ENCODE results near the gene ISG20L2.
"Not testable (repeated sequence)": the region's sequence is repeated elsewhere in the genome, so short reads cannot be mapped to it uniquely, and the experiment has no call there.

Gene ISG20L2

GRCh38 chr1:156728599-156729462 is at the start of gene ISG20L2:
Gene ISG20L2, minus strand, starts transcription at chr1:156728766. Its CDS starts 1,114 bp downstream, at chr1:156727652.
- peak; percentile 94 for DNase-seq (ENCODE audit: low spot score)

DNA sequence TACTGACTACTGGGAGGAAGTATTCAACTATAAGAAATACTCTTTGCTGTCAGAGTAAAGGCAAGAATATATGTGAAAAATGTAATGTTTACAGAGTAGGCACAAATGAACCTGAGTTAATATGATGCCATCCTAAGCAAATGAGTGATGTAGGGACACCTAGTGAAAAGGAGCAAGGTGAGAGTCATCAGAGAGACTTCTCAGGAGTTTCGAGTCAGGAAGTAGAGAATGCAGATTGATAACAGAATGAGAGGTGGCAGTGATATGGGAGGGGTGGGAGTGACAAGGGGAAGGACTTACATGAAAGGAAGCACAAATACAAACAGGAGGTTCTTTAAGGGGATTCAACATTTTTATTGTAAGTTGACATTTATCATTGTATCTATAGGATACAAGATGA is 49.0 kb upstream of the ISG20L2 start:
- no peak for DNase-seq (ENCODE audit: low spot score)

DNA sequence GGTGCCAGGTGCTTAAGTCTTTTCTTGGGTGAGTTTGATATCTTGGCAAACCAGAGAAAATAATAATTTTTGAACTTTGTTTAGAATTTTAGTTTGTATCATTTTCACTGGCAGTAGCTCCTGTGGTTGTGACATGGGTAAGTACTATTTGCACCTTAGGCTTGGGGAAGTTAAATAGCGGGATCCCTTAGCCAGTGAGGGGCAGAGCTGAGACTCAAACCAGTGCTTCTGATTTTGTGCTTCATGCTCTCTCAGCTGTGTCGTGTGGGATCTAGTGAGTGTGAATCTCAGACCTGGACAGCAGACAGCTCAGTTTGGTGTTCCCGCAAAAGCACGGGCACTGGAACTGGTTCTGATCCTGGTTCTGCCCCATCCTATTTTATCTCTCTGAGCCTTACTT is 48.4 kb upstream of the ISG20L2 start:
- no peak for DNase-seq (ENCODE audit: low spot score)

DNA sequence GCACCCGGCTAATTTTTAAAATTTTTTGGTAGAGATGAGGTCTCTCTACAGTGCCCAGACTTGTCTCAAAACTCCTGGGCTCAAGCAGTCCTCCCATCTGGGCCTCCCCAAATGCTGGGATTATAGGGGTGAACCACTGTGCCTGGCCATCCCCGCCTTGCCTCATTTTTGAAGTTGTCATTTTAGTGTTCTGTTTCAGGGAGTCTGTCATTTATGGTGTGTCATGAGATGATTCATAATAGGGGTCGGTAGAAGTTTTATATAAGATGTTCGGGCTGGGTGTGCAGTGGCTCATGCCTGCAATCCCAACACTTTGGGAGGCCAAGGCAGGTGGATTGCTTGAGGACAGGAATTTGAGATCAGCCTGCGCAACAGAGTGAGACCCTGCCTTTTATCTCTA is 47.2 kb upstream of the ISG20L2 start:
- no peak for DNase-seq (ENCODE audit: low spot score)

DNA sequence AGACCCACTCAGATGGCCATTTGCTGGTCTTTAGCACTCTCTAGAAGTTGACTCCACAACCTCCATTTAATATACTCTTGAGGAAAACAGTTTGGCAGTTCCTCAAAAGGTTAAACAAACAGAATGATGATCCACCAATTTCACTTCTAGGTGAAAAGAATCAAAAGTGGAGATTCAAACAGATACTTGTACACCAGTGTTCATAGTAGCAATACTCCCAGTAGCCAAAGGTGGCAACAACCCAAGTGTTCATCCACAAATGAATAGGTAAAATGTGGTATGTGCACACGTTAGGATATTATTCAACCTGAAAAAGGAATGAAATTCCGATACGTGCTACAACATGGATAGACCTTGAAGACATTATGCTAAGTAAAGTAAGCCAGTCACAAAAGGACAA is 45.0 kb upstream of the ISG20L2 start:
- DNase-seq (ENCODE audit: low spot score): no peak

DNA sequence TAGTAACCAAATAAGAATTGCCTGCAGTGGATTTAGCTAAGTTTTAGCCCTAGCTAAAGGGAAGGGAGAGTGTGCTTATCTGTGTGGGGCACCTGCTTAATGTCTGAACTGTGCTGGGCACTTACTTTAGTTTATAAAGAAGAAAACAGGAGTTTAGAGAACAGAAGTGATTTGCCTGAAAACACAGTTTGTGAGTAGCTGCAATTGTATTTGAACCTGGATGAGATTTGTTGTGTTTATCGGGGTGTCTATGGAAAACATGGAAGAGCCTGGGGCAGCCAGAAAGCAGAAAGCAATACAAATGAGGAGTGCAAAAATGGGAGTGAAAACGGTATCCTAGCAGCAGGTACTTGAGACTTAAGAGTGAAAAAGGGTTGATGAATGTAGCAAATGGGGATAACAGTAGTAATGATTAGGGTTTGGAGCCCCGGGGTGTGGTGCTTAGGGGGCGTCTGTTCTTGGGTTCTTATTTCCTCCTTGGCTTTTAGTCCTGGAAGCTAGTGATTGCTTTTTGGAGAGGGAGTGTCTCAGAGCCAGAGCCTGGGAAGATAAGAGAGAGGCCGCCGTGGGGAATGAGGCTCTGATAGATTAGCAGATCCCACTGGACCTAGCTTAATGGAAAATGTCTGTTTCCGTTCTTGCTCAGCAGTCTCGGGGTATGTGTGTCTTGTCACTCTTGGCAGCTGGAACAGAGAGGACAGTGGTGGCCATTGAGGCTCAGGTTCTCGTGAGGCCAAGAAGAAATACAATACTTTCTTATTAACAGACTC is 44.3 kb upstream of the ISG20L2 start:
- DNase-seq (ENCODE audit: low spot score): no peak

- DNase-seq (ENCODE audit: low spot score): no peak
These were observed 43.7 kb upstream of the ISG20L2 start for GRCh38 chr1:156772222-156772621.

DNA sequence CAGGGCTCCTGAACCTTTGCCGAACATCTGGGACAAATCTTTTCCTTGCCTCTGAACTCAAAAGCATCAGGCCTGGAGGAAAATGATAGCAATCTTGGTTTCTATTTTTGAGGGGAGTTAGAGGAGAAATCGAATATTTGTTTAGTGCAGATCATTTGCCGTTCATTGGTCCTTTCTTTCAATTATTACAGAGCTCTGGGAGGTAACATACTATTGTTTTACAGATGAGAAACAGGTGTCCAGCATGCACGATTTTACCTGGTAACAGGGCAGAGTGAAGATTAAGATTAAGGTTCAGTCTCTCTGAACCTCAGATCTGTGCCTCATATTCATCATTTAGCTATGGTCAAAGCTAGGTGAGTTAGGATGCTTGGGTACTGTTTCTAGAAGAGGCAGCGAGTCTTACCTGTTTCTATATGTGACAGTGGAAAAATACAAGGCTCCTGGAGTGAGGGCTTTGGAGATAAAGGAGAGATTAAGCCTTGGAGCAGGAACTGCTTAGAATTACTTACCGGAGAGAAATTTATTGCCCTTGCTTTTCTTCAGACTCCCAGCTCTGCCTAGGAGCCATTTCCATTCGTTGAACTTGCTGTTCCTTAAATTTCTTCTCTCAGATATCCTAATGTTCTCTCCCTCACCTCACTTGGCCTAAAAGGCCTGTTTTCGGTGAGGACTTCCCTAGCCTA is 40.2 kb upstream of the ISG20L2 start:
- DNase-seq (ENCODE audit: low spot score): no peak

- DNase-seq (ENCODE audit: low spot score): peak; percentile 22
These were observed 39.5 kb upstream of the ISG20L2 start for GRCh38 chr1:156767879-156768604.

DNA sequence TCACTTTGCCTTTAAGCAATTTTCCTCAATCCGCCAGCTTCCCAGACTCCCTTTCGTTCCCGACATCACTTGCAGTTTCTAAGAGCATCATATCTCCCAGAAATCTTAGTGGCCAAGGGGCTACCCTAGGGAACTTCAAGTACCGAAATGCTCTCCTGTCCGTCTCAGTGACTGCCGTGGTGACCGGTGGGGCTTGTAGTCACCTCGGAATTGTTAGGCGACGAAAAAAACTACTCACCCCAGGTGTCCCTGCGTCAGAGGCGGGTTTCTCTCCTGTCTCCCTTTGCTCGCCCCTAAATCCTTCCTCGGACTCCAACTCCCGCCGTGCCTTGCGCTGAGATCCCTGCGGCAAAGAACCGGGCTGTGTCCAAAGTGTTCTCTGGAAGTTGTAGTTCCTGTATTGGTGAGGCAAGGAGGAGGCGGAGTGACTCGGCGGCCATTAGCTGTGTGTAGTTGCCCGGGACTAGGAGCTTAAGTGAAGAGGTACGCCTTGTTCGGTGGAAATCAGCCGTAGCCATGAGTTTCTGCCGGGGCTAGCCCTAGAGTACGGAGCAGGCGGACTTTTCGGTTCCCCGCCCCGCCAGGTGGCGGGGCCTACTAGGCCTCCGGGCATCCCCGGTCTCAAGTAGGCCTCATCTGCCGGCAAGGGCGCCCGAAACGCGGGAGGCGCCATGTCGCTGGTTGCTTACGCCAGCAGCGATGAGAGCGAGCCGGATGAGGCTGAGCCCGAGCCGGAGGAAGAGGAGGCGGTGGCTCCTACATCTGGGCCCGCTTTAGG is 38.7 kb upstream of the ISG20L2 start, which contains the start of gene PRCC:
Gene PRCC (plus strand): TSS at position 435 of the 778 bp plus-strand sequence. CDS start 237 bp downstream, at position 672.
- DNase-seq (ENCODE audit: low spot score): peak; percentile 93

- peak; percentile 25 for DNase-seq (ENCODE audit: low spot score)
These were observed 37.9 kb upstream of the ISG20L2 start for GRCh38 chr1:156766298-156767100.

GRCh38 chr1:156765666-156766065 is 37.1 kb upstream of the ISG20L2 start:
- no peak for DNase-seq (ENCODE audit: low spot score)

DNA sequence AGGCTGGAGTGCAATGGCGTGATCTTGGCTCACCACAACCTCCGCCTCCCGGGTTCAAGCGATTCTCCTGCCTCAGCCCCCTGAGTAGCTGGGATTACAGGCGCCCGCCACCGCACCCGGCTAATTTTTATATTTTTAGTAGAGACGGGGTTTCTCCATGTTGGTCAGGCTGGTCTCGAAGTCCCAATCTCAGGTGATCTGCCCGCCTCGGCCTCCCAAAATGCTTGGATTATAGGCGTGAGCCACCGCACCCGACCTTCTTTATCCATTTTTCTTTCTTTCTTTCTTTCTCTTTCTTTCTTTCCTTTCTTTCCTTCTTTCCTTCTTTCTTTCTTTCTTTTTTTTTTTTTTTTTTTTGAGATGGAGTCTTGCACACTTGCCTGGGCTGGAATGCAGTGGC is 36.6 kb upstream of the ISG20L2 start:
- not testable (repeated sequence) for DNase-seq (ENCODE audit: low spot score)

DNA sequence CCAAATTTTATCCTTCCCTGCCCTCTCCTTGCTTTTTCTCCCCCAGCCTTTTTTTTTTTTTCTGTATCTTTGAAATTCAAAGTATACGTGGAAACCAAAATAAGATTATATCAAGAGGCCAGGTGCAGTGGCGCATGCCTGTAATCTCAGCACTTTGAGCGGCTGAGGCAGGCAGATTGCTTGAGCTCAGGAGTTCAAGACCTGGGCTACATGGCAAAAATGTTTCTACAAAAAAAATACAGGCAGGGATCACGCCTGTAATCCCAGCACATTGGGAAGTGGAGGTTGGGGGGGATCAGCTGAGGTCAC is 32.2 kb upstream of the ISG20L2 start:
- DNase-seq (ENCODE audit: low spot score): no peak

- no peak for DNase-seq (ENCODE audit: low spot score)
These were observed 31.7 kb upstream of the ISG20L2 start for GRCh38 chr1:156760092-156760795.

DNA sequence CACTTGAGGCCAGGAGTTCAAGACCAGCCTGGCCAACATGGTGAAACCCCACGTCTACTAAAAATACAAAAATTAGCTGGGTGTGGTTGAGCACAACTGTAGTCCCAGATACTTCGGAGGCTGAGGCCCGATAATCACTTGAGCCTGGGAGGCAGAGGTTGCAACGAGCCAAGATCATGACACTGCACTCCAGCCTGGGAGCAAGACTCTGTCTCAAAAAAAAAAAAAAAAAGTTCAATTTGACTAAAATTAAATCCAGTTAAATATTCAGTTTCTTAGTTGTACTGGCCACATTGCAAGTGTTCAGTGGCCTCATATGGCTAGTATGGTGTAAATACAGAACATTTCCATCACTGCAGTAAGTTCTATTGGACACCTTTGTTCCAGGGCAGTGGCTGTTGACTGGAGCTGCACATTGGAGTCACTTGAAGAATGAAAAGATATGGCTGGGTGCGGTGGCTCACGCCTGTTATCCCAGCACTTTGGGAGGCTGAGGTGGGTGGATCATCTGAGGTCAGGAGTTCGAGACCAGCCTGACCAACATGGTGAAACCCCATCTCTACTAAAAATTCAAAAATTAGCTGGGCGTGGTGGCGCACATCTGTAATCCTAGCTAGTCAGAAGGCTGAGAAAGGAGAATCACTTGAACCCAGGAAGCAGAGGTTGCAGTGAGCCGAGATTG is 29.1 kb upstream of the ISG20L2 start:
- not testable (repeated sequence) for DNase-seq (ENCODE audit: low spot score)

- no peak for DNase-seq (ENCODE audit: low spot score)
These were observed 27.8 kb upstream of the ISG20L2 start for GRCh38 chr1:156756355-156756754.

DNA sequence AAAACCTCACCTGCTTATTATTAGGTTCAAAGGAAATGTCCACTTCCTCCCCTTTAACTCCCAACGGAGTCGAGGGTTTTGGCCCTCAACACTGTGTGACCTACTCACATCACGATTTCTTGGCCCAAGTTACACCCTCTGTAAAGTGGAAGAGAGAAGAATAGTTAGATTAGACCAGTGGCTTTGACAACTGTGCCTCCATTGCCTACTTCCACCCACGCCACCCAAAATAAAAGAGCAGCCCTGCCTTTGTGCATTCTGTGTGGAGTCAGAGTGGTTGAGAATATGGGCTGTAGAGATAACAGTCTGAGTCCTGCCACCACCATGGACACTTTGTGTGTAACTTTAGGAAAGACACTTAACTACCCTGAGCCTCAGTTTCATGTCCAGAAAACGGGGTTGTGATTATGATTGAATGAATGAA is 27.0 kb upstream of the ISG20L2 start:
- no peak for DNase-seq (ENCODE audit: low spot score)

DNA sequence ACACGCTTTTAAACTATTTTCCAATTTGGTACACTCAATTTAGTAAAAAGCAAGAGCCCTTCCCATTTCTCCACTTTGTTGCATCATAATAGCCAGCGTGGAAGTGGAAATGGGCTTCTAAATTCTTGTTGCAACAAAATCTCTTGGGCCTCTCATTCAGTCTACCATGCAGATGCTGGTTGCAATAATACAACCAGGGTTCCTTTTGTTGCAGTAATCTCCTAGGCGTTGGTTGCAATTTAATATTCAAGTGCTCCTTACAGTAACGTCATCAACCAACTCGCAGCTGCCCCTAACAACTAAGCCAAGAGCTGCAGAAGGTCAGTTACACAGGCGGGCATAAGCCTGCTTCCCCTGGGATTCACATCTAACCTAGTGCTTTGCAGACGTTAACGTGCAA is 25.7 kb upstream of the ISG20L2 start:
- DNase-seq (ENCODE audit: low spot score): no peak
